SK-N-SH treated with all-trans-retinoic acid at 6 μM for 48 hours (cell line): ENCODE data around the gene COG2.

Experiments used
- ARNTL ChIP-seq: fragments of 450-650 bp; formaldehyde crosslinking; IDR thresholded peaks from 2 replicates; pipeline ENCODE4 v1.5.0; 2020; ENCODE audit warnings: low read depth, mild to moderate bottlenecking, moderate library complexity, borderline replicate concordance
- BACH2 ChIP-seq: fragments of 250-450 bp; sonication (Bioruptor Pico); IDR thresholded peaks from 2 replicates; pipeline ENCODE4 v1.9.0; 2021; ENCODE audit warnings: mild to moderate bottlenecking, borderline replicate concordance
- ESRRG ChIP-seq: fragments of 250-450 bp; sonication (Bioruptor Pico); IDR thresholded peaks from 2 replicates; pipeline ENCODE4 v1.6.1; 2021; ENCODE audit warnings: mild to moderate bottlenecking
- ISL1 ChIP-seq: fragments of 250-450 bp; sonication (Bioruptor Pico); IDR thresholded peaks from 2 replicates; pipeline ENCODE4 v2.1.2; 2022; ENCODE audit warnings: mild to moderate bottlenecking, moderate library complexity
- RARB ChIP-seq: fragments of 250-450 bp; sonication (Bioruptor Pico); IDR thresholded peaks from 2 replicates; pipeline ENCODE4 v1.8.0; 2021; ENCODE audit warnings: mild to moderate bottlenecking, moderate library complexity
- TSHZ2 ChIP-seq: fragments of 250-450 bp; sonication (Bioruptor Pico); IDR thresholded peaks from 2 replicates; pipeline ENCODE4 v1.5.0; 2020; ENCODE audit warnings: mild to moderate bottlenecking, moderate library complexity
- ZFP30 ChIP-seq: fragments of 450-650 bp; formaldehyde crosslinking; IDR thresholded peaks from 2 replicates; pipeline ENCODE4 v1.5.0; 2022; ENCODE audit warnings: mild to moderate bottlenecking, moderate library complexity
- ZNF8 ChIP-seq: fragments of 450-650 bp; formaldehyde crosslinking; IDR thresholded peaks from 2 replicates; pipeline ENCODE4 v1.5.0; 2020; ENCODE audit warnings: mild to moderate bottlenecking, moderate library complexity
- TF ChIP-seq, protein P1 (sequence below): fragments of 250-450 bp; sonication (Bioruptor Pico); IDR thresholded peaks from 2 replicates; pipeline ENCODE4 v1.8.0; 2020; ENCODE audit warnings: mild to moderate bottlenecking, moderate library complexity, borderline replicate concordance
- TF ChIP-seq, protein P2 (sequence below): fragments of 250-450 bp; sonication (Bioruptor Pico); IDR thresholded peaks from 2 replicates; pipeline ENCODE4 v1.8.0; 2021; ENCODE audit warnings: low read depth, mild to moderate bottlenecking, moderate library complexity, borderline replicate concordance

DNA sequence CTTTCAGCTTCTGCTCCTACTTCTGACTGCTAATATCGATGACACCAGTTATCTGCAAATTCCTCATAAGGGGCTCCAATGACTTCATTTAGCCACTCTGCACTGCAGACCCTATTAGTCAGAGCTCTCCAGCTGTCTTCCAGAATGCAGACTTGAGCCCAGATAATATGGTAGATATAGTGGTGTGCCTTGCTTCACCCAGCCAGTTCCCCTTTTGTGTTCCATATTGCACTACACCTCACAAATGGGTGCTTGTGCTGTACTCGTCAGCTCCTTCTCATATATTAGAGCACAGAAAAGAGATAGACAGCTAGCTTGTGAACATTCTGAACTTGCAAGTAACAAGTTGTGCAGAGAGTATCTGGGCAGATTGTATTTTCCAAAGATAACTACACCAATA lies 23.7 kb upstream of the COG2 start:
- TF ChIP-seq TSHZ2 (no peak), ESRRG (CRISPR knock-in tag) (no peak), BACH2 (CRISPR knock-in tag) (no peak), ZNF8 (CRISPR knock-in tag) (no peak), ISL1 (CRISPR knock-in tag) (no peak), ZFP30 (CRISPR knock-in tag) (no peak), ARNTL (no peak), RARB (no peak)
- TF ChIP-seq, protein P1, sequence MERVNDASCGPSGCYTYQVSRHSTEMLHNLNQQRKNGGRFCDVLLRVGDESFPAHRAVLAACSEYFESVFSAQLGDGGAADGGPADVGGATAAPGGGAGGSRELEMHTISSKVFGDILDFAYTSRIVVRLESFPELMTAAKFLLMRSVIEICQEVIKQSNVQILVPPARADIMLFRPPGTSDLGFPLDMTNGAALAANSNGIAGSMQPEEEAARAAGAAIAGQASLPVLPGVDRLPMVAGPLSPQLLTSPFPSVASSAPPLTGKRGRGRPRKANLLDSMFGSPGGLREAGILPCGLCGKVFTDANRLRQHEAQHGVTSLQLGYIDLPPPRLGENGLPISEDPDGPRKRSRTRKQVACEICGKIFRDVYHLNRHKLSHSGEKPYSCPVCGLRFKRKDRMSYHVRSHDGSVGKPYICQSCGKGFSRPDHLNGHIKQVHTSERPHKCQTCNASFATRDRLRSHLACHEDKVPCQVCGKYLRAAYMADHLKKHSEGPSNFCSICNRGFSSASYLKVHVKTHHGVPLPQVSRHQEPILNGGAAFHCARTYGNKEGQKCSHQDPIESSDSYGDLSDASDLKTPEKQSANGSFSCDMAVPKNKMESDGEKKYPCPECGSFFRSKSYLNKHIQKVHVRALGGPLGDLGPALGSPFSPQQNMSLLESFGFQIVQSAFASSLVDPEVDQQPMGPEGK (CRISPR knock-in tag): no peak
- TF ChIP-seq, protein P2, sequence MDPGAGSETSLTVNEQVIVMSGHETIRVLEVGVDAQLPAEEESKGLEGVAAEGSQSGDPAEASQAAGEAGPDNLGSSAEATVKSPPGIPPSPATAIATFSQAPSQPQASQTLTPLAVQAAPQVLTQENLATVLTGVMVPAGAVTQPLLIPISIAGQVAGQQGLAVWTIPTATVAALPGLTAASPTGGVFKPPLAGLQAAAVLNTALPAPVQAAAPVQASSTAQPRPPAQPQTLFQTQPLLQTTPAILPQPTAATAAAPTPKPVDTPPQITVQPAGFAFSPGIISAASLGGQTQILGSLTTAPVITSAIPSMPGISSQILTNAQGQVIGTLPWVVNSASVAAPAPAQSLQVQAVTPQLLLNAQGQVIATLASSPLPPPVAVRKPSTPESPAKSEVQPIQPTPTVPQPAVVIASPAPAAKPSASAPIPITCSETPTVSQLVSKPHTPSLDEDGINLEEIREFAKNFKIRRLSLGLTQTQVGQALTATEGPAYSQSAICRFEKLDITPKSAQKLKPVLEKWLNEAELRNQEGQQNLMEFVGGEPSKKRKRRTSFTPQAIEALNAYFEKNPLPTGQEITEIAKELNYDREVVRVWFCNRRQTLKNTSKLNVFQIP (CRISPR knock-in tag): no peak
